HAP-1 (cell line): ENCODE results near the gene UPF1.
"Not testable (repeated sequence)": the region's sequence is repeated elsewhere in the genome, so short reads cannot be mapped to it uniquely, and the experiment has no call there.

Experiments
- DNase-seq, 2 experiments: peaks; one replicate each; pipeline ENCODE4 v3.0.0-alpha.2; 2016 to 2020; ENCODE audit warnings: low spot score in 2 of 2
- H3K27me3 ChIP-seq: fragments of 250-450 bp; sonication (Bioruptor Pico); 2 replicates; pipeline ENCODE4 v1.5.1; 2020; ENCODE audit warnings: low read depth, mild to moderate bottlenecking, moderate library complexity
- H3K36me3 ChIP-seq: fragments of 250-450 bp; sonication (Bioruptor Pico); replicated peaks from 2 replicates; pipeline ENCODE4 v1.5.1; 2020; ENCODE audit warnings: mild to moderate bottlenecking
- H3K4me1 ChIP-seq: fragments of 250-450 bp; sonication (Bioruptor Pico); 2 replicates; pipeline ENCODE4 v1.5.1; 2020; ENCODE audit warnings: mild to moderate bottlenecking
- H3K4me3 ChIP-seq: fragments of 250-450 bp; sonication (Bioruptor Pico); 2 replicates; pipeline ENCODE4 v1.5.1; 2020; ENCODE audit warnings: mild to moderate bottlenecking, moderate library complexity
- H3K9me3 ChIP-seq: fragments of 250-450 bp; sonication (Bioruptor Pico); 2 replicates; pipeline ENCODE4 v1.5.1; 2020; ENCODE audit warnings: mild to moderate bottlenecking, moderate library complexity
- in situ Hi-C: fragments of 300-500 bp; cut with MboI; formaldehyde crosslinking; loops from 3 replicates; pipeline ENCODE4 v1.14.3; 2020; ENCODE audit warnings: low sequenced_read_pairs, inconsistent platforms, mixed read lengths

Gene UPF1

DNA sequence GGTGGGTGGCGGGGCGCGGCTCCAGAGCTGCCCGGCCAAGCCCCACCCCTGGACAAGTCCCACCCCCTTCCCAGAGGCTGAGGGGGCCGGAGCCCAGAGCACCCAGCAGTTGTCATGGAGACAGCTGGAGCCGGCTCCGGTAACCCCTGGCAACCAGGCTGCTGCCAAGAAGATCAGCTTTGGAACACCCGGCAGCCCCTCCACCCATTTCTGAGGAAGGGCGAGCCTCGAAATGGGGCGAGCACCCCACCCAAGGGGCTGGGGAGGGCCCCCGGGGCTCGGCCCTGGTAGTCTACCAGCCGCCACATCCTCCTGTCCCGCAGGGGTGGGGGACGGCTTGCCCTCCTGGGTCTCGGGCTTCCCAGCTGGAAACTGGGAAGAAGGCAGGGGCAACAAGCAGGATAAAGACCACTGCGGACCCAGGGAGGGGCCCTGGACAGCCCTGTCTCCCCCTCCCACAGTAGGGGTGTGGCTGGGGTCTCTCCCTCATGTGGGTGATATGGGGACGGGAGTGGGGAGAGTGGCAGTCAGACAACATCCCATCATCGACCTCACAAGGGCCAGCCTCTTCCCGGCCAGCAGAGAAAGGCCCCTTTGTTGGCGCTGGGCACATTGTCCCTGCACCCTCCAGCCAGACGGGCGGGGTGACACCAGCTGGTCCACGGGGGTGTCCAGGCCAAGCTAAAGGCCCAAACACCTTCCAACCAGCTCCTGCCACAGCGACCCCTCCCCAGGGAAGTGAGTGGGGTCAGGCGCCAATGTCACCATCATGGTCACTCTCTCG, 62.7 kb downstream of the UPF1 start:
- Histone ChIP-seq H3K4me3 (peak overlapping the region; percentile 49), H3K9me3 (no peaks in the 10 kb centered on the region), H3K4me1 (no peaks in the 10 kb centered on the region), H3K36me3 (no peaks in the 10 kb centered on the region; the same call in 1 of the 2 replicates), H3K27me3 (no peaks in the 10 kb centered on the region)
- in situ Hi-C loops, result no loop called here
- DNase-seq, result peak in 1 of 2 experiments; percentile 76

- no peaks in the 10 kb centered on the region for H3K27me3 ChIP-seq
- no peaks in the 10 kb centered on the region; the same call in 1 of the 2 replicates for H3K36me3 ChIP-seq
- peak; percentile 27 to 77 for DNase-seq
- no peaks in the 10 kb centered on the region for H3K9me3 ChIP-seq
- no peaks in the 10 kb centered on the region for H3K4me1 ChIP-seq
- in situ Hi-C loops, result no loop called here
- H3K4me3 ChIP-seq, result peak overlapping the region; percentile 49
Observed at GRCh38 chr19:18895038-18895823, 63.5 kb downstream of the UPF1 start.

DNA sequence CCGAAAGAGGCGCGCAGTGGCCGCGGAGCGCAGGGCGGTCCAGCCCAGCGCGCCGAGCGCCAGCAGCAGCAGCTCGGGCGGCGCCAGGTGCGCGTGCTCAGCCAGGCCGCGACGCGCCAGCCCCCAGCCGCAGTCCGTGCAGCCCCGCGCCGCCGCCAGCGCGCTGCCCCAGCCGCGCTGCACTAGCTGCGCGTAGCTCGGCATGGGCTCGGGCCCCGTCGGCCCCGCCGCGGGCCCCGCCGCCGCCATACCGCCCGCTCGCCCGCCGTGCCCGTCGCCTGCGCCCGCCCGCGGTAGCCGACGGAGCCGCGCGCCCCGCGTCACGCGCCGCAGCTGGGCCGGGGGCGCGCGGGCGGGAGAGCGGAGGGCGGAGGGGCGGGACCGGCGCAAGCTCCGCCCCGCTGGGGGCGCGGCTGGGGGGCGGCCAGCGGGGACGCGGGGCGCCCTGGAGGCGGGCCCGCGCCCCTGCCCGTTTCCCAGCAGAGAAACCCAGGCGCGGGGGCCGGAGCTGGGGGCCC, 64.1 kb downstream of the UPF1 start, which contains the start of gene CERS1:
Gene CERS1, minus strand, starts transcription at position 335 of the 518 bp plus-strand sequence. Its CDS starts 86 bp downstream, at position 249.
- Histone ChIP-seq H3K4me1 (no peaks in the 10 kb centered on the region), H3K36me3 (no peaks in the 10 kb centered on the region; the same call in 1 of the 2 replicates), H3K27me3 (no peaks in the 10 kb centered on the region), H3K9me3 (no peaks in the 10 kb centered on the region), H3K4me3 (peak within 1 kb of the TSS; percentile 49)
- peak in 1 of 2 experiments; percentile 57 for DNase-seq
- in situ Hi-C loops, result no loop called here

DNA sequence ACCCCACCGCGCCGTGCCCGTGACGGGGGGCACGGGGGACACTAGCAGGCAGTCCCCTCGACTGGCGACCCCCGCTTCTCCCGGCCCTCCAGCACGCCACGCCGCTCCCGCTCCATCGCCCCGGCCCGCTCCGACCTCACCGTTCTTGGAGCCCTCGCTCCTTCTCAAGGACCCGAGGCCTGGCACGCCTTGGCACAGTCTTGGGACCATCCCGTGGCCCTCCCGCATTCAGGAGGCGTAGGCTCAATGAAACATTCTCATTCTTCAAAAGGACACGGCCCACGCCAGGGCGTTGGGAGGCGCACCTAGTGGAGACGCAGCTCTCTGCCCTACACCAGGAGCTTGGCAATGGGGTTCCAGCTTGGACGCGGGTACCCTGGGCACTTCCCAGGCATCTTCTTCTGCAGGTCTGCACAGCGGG, 64.7 kb downstream of the UPF1 start:
- Histone ChIP-seq H3K27me3 (no peaks in the 10 kb centered on the region), H3K9me3 (no peaks in the 10 kb centered on the region), H3K4me1 (no peaks in the 10 kb centered on the region), H3K36me3 (no peaks in the 10 kb centered on the region; the same call in 1 of the 2 replicates), H3K4me3 (no peak overlapping the region)
- in situ Hi-C loops, result no loop called here
- DNase-seq, result no peak

GRCh38 chr19:18897094-18898029, 65.6 kb downstream of the UPF1 start:
- no peak overlapping the region for H3K4me3 ChIP-seq
- H3K4me1 ChIP-seq, result no peaks in the 10 kb centered on the region
- in situ Hi-C loops, result no loop called here
- H3K27me3 ChIP-seq, result no peaks in the 10 kb centered on the region
- DNase-seq, result no peak
- H3K36me3 ChIP-seq, result no peaks in the 10 kb centered on the region; the same call in 1 of the 2 replicates
- H3K9me3 ChIP-seq, result no peaks in the 10 kb centered on the region

DNA sequence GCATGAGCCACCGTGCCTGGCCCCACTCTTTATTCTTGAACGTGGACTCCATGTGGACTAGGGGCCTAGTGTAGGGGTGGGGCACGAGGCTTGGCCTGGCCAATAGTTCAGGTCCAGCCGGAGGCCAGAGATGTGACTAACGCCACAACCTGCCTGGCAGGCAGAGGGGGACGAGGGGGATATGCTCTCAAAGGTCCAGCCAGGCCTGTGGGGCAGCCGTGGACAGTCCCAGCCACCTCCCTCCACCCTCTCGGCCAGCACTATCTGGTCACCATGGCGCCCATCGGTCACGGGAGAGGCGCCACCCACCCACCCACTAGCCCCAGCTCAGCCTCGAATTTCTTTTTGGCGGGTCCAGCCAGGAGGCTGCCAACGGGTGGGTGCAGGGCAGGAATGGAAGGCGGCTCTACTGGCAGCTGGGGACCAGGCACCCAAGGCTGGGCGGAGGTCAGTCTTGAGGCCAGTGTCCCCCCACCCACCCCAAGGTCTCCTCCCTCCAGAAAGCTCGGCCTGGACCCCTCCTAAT, 66.4 kb downstream of the UPF1 start:
- H3K4me3 ChIP-seq, result no peak overlapping the region
- no peaks in the 10 kb centered on the region for H3K4me1 ChIP-seq
- no peaks in the 10 kb centered on the region; the same call in 1 of the 2 replicates for H3K36me3 ChIP-seq
- no peak for DNase-seq
- in situ Hi-C loops, result no loop called here
- no peaks in the 10 kb centered on the region for H3K27me3 ChIP-seq
- no peaks in the 10 kb centered on the region for H3K9me3 ChIP-seq

GRCh38 chr19:18898607-18899408, 67.0 kb downstream of the UPF1 start:
- Histone ChIP-seq H3K36me3 (no peaks in the 10 kb centered on the region; the same call in 1 of the 2 replicates), H3K27me3 (no peaks in the 10 kb centered on the region), H3K4me3 (no peak overlapping the region), H3K4me1 (no peaks in the 10 kb centered on the region), H3K9me3 (no peaks in the 10 kb centered on the region)
- DNase-seq, result no peak
- in situ Hi-C loops, result no loop called here

DNA sequence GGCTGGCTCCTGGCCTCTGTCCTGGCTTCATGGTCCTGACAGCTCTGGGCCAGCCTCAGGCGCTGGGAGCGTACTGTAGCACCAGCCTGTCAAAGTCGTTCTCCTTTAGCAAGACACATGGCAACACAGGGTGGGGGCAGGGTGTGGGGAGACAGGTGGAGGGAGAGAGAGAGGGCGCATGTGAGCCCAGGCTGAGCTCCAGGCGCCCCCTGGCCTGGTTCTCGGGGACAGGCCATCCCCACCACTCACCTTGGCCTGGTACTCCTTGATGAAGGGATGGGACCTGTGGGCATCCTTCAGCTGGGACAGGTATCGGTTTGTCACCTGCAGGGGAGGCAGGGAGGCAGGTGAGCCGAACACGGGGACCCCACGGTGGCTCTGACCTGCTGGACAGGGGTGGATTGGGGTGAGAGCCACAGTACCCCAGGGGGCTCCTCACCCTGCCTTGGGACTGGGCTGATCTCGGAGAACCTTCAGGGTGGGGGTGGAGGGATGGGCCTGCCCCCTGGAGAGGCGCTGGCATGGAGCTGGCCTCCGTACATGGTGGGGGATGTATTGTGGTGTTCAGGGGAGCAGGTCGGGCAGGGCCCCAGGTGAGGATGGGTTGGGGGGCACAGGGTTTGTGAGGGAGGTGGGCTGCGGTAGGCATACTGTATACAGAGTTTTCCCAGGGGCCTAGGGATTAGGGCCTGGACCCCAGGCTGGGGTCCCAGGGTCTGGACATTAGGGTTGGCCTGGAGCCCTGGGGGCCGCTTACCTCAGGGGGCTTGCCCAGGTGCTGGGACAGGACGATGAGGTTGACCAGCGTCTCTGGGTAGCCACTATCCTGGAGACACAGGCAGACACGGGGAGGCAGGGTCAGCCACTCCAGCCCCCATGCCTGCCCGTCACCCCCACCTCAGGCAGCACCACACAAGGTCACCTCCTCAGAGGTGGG, 68.1 kb downstream of the UPF1 start:
- no peak for DNase-seq
- Histone ChIP-seq H3K4me3 (no peak overlapping the region), H3K27me3 (no peaks in the 10 kb centered on the region), H3K4me1 (no peaks in the 10 kb centered on the region), H3K36me3 (no peaks in the 10 kb centered on the region; the same call in 1 of the 2 replicates), H3K9me3 (no peaks in the 10 kb centered on the region)
- in situ Hi-C loops, result no loop called here

DNA sequence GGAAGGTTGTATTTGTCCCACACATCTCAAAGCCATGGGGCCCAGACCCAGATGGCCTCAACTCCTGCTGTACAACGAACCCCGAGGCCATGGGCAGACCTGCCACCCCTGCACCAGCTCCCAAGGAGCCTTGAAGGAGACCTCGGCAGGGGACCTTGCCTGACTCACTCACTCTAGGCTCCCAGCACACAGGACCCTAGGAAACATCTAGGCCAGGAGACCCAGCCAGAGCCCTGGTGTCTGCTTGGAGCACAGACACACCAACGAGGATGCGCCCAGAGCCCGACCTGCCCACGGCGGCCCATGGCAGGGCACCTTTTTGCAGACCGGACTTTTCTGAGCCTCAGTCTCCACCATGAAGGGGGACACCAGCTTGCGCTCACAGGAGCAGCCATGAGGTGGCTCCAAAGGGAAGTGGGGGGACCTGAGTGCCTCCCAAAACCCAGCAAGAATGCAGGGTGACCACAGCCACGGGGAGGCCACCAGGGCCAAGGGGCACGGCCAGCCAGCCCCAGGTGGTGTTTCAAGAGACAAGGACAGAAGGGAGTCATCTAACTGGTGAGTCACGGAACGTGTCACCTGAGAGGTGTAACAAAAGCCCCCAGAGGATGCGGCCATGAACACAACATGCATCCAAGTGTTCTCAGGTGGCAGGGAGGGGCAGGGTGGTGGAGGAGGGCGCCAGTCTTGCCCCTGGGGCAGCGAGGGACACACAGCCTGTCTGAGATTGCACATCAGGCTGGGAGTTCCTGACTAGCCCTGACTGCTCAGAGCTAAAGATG, 69.1 kb downstream of the UPF1 start:
- Histone ChIP-seq H3K27me3 (no peaks in the 10 kb centered on the region), H3K4me1 (no peaks in the 10 kb centered on the region), H3K9me3 (no peaks in the 10 kb centered on the region), H3K4me3 (no peak overlapping the region), H3K36me3 (no peaks in the 10 kb centered on the region; the same call in 1 of the 2 replicates)
- in situ Hi-C loops, result no loop called here
- DNase-seq, result no peak

DNA sequence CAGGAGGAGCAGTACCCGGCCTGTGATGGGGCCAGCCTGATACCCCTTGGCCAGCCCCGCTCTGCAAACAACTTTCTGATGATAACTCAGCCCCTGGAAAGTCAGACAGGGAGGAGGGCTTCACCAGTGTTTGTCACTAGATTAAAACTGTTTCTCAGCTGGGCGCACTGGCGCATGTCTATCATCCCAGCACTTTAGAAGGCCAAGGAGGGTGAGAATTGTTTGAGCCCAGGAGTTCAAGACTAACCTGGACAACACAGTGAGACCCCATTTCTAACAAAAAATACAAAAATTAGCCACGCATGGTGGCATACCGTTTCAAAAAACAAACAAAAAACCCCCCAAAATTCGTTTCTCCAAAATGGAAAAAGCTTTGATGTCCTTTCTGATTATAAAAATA, 69.7 kb downstream of the UPF1 start:
- DNase-seq, result no peak
- no peaks in the 10 kb centered on the region; the same call in none of the 2 replicates for H3K36me3 ChIP-seq
- H3K27me3 ChIP-seq, result no peaks in the 10 kb centered on the region
- no peaks in the 10 kb centered on the region for H3K4me1 ChIP-seq
- in situ Hi-C loops, result no loop called here
- no peak overlapping the region for H3K4me3 ChIP-seq
- no peaks in the 10 kb centered on the region for H3K9me3 ChIP-seq

- H3K4me3 ChIP-seq, H3K9me3 ChIP-seq, H3K4me1 ChIP-seq, DNase-seq, H3K36me3 ChIP-seq, H3K27me3 ChIP-seq, in situ Hi-C loops: not testable (repeated sequence)
Observed at GRCh38 chr19:18902519-18902918, 70.8 kb downstream of the UPF1 start.
